Thoracic aorta (tissue), 2 donors: ENCODE results near the gene FBXO42. TPM values are rescaled to one million over a fixed set of nuclear protein-coding genes. Genes with fewer than 3 reads are reported as not detected.
A peak's percentile ranks its signal among the peaks of the same experiment; 100 is the strongest.

Experiments used
- ATAC-seq: fragments of 150-250 bp; one replicate; pipeline ENCODE4 v1.8.0; 2017; ENCODE audit warnings: low read depth; ENCODE audit not compliant: insufficient number of reproducible peaks, low FRiP score
- DNase-seq: peaks from one replicate; pipeline ENCODE4 v3.0.0-alpha.2; 2020; ENCODE audit warnings: low spot score
- H3K27ac ChIP-seq, 2 donors: fragments of 200-600 bp; sonication (generic); 1 replicate in 1 of 2; 2 replicates in 1 of 2; pipeline ENCODE4 v1.5.1; 2016; ENCODE audit warnings: mild to moderate bottlenecking in 2 of 2, moderate library complexity in 2 of 2
- H3K27me3 ChIP-seq: fragments of 200-600 bp; sonication (generic); replicated peaks from 2 replicates; pipeline ENCODE4 v1.6.0; 2016; ENCODE audit warnings: mild to moderate bottlenecking; ENCODE audit not compliant: insufficient read depth
- H3K36me3 ChIP-seq: fragments of 200-600 bp; sonication (generic); one replicate; pipeline ENCODE4 v1.5.1; 2016
- H3K4me1 ChIP-seq, 2 donors: fragments of 200-600 bp; sonication (generic); 1 replicate in 1 of 2; 2 replicates in 1 of 2; pipeline versions ENCODE4 v1.5.1 to v1.6.0; 2016; ENCODE audit warnings: low read depth in 2 of 2, mild to moderate bottlenecking in 1 of 2; ENCODE audit not compliant: control insufficient read depth in 1 of 2
- H3K4me3 ChIP-seq: fragments of 200-600 bp; sonication (generic); 2 replicates; pipeline ENCODE4 v1.5.1; 2016; ENCODE audit warnings: mild to moderate bottlenecking
- H3K9me3 ChIP-seq: fragments of 200-600 bp; sonication (generic); 2 replicates; pipeline ENCODE4 v1.5.1; 2016
- total RNA-seq, 2 donors: library from RNA; depleted of rRNA; stranded (reverse); fragments of >200 nt; gene quantifications; one replicate each; pipeline versions ENCODE4 v1.1.0 to v1.2.3, GENCODE V29; 2016
- TF ChIP-seq, protein P1 (sequence below): fragments of 200-600 bp; sonication (generic); IDR thresholded peaks from one replicate; pipeline ENCODE4 v1.5.1; 2019; ENCODE audit warnings: antibody characterized with exemption

Gene FBXO42
- total RNA-seq, 2 donors from 2014 or later = 71.2 to 72.2 TPM

DNA sequence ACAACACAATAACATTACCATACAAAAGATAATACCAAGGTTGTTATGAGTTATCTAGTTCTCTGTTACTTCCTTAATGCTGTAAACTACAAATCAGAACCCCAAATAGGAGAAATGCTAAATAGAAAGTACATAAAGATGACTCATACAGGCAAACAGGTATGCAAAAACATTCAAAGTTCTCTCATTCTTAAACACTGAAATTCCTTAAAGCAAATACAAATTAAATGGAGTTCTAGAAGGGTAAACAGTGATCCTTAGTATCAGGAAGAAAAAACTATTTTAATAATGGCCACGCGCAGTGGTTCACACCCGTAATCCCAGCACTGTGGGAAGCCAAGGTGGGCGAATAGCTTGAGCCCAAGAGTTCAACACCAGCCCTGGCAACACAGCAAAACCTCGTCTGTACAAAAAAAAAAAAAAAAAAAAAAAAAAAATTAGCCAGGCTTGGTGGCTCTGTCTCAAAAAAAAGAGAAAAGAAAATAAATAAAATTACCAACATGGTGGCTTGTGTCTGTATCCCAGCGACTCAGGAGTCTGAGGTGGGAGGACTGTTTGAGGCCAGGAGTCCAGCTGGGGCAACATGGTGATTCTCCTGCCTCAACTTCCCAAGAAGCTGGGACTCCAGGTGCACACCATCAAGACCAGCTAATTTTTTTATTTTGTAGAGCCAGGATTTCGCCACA lies 17.5 kb downstream of the FBXO42 start:
- Histone ChIP-seq H3K9me3 (no peaks in the 10 kb centered on the region), H3K27ac (no peak overlapping the region), H3K36me3 (no peaks in the 10 kb centered on the region), H3K4me3 (no peak overlapping the region), H3K4me1 (peaks cover 14 to 44% of the 10 kb centered on the region in 2 donors), H3K27me3 (no peaks in the 10 kb centered on the region)
- TF ChIP-seq, protein P1, sequence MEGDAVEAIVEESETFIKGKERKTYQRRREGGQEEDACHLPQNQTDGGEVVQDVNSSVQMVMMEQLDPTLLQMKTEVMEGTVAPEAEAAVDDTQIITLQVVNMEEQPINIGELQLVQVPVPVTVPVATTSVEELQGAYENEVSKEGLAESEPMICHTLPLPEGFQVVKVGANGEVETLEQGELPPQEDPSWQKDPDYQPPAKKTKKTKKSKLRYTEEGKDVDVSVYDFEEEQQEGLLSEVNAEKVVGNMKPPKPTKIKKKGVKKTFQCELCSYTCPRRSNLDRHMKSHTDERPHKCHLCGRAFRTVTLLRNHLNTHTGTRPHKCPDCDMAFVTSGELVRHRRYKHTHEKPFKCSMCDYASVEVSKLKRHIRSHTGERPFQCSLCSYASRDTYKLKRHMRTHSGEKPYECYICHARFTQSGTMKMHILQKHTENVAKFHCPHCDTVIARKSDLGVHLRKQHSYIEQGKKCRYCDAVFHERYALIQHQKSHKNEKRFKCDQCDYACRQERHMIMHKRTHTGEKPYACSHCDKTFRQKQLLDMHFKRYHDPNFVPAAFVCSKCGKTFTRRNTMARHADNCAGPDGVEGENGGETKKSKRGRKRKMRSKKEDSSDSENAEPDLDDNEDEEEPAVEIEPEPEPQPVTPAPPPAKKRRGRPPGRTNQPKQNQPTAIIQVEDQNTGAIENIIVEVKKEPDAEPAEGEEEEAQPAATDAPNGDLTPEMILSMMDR = no peak
- DNase-seq = no peak
- ATAC-seq = no peak

GRCh38 chr1:16326833-16327404 lies 25.4 kb downstream of the FBXO42 start:
- TF ChIP-seq, protein P1 = no peak
- Histone ChIP-seq H3K4me1 (peaks cover 19 to 74% of the 10 kb centered on the region in 2 donors), H3K27ac (peak overlapping the region; percentile 25 to 35), H3K36me3 (no peaks in the 10 kb centered on the region), H3K9me3 (no peaks in the 10 kb centered on the region), H3K4me3 (no peak overlapping the region), H3K27me3 (no peaks in the 10 kb centered on the region)
- ATAC-seq (no peak), DNase-seq (no peak)

DNA sequence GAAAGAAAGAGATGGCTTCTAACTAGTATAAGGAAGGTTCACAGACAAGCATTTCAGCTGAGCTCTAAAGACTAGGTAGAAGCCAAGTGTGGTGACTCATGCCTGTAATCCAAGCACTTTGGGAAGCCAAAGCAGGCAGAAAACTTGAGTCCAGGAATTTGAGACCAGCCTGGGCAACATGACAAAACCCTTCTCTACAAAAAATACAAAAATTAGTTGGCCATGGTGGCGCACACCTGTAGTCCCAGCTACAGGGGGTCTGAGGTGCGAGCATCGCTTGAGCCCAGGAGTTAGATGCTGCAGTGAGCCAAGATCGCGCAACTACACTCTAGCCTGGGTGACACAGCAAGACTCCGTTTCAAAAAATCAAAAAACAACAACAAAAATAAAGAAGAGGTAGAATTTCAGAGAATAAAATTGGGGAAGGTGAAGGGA lies 27.8 kb downstream of the FBXO42 start:
- DNase-seq (peak; percentile 27), ATAC-seq (peak; percentile 69)
- Histone ChIP-seq H3K4me3 (no peak overlapping the region), H3K36me3 (no peaks in the 10 kb centered on the region), H3K27me3 (no peaks in the 10 kb centered on the region), H3K27ac (peak overlapping the region; percentile 33 to 38), H3K9me3 (no peaks in the 10 kb centered on the region), H3K4me1 (peaks cover 36 to 89% of the 10 kb centered on the region in 2 donors)
- TF ChIP-seq, protein P1 = no peak

- H3K9me3 ChIP-seq = no peaks in the 10 kb centered on the region
- no peak overlapping the region for H3K4me3 ChIP-seq
- H3K27ac ChIP-seq = peak overlapping the region; percentile 15 to 42
- peaks cover 58 to 97% of the 10 kb centered on the region in 2 donors for H3K4me1 ChIP-seq
- no peaks in the 10 kb centered on the region for H3K27me3 ChIP-seq
- ATAC-seq (no peak), DNase-seq (no peak)
- TF ChIP-seq, protein P1 = no peak
- no peaks in the 10 kb centered on the region for H3K36me3 ChIP-seq
Measured at GRCh38 chr1:16321176-16321867, 31.0 kb downstream of the FBXO42 start.

DNA sequence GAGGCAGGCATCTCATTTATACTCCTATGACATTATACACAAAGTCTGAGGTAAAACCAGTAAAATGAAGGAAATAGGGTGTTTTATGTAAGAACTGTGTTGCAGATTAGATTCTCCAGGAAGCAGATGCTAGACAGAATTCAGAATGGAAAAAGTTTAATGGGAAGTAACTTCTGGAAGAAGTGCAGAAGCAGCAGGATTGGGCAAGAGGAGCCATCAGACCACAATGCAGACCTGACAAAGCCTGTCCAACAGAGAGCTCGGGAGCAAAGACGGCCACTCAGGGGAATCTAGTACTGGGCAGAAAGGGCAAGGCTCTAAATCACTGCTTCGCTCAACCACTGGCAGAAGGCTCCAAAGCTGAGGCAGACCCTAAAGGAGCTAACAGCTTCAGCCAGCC lies 33.7 kb downstream of the FBXO42 start:
- peaks cover 47 to 87% of the 10 kb centered on the region in 2 donors for H3K4me1 ChIP-seq
- ATAC-seq = no peak
- no peak for DNase-seq
- no peaks in the 10 kb centered on the region for H3K27me3 ChIP-seq
- H3K36me3 ChIP-seq = peaks cover 12% of the 10 kb centered on the region
- TF ChIP-seq, protein P1 = no peak
- H3K27ac ChIP-seq = peak overlapping the region; percentile 25 to 42
- no peaks in the 10 kb centered on the region for H3K9me3 ChIP-seq
- peak overlapping the region; percentile 25 for H3K4me3 ChIP-seq
